IMR-90 (cell line): ENCODE results near the gene ENOX1. TPM values are rescaled to one million over a fixed set of nuclear protein-coding genes. Genes with fewer than 3 reads are reported as not detected.

Source experiments
- ATAC-seq: fragments of 200-7000 bp; cut with Tn5 transposase; 2 replicates; pipeline ENCODE4 v1.9.1; 2020; ENCODE audit warnings: low read depth, mild to moderate bottlenecking, moderate library complexity
- BruUV-seq: library from RNA; stranded (reverse); fragments of 400-500 nt; replicated peaks from 2 replicates; lab custom pipeline; 2021; lab: Mats Ljungman, UMichigan
- CTCF ChIA-PET: fragments of 300-600 bp; formaldehyde crosslinking; extraction: SDS; loops from one replicate; lab custom pipeline; 2021; ENCODE audit warnings: antibody characterized with exemption; lab: Yijun Ruan, JAX
- POLR2A ChIA-PET: fragments of 300-600 bp; sonication (Branson Sonifier 250); formaldehyde crosslinking; loops from one replicate; lab custom pipeline; 2022; ENCODE audit warnings: antibody characterized with exemption; ENCODE audit not compliant: unreplicated experiment; lab: Charles Lee
- DNase-seq: peaks from one replicate; pipeline ENCODE4 v3.0.0; 2013
- H2AFZ ChIP-seq: replicated peaks from 2 replicates; pipeline ENCODE3; 2013; ENCODE audit warnings: low read length, mild to moderate bottlenecking; ENCODE audit not compliant: poor library complexity
- H2AK5ac ChIP-seq: 2 replicates; pipeline ENCODE4 v1.6.1; 2013; ENCODE audit warnings: low read depth, low read length, inconsistent platforms
- H2AK9ac ChIP-seq: replicated peaks from 2 replicates; pipeline ENCODE3; 2013; ENCODE audit warnings: mild to moderate bottlenecking, low read depth, low read length, moderate library complexity; ENCODE audit not compliant: poor library complexity
- H2BK120ac ChIP-seq: 2 replicates; pipeline ENCODE4 v1.6.1; 2013; ENCODE audit warnings: low read depth, low read length, inconsistent platforms
- H2BK15ac ChIP-seq: 3 replicates; pipeline ENCODE4 v1.6.1; 2013; ENCODE audit warnings: low read depth, low read length, inconsistent platforms
- H2BK20ac ChIP-seq: 2 replicates; pipeline ENCODE4 v1.6.1; 2013; ENCODE audit warnings: low read depth, mild to moderate bottlenecking, inconsistent platforms, low read length, moderate library complexity
- H2BK5ac ChIP-seq: 2 replicates; pipeline ENCODE4 v1.6.1; 2013; ENCODE audit warnings: mild to moderate bottlenecking, low read depth, low read length, inconsistent platforms; ENCODE audit not compliant: poor library complexity, severe bottlenecking
- H3K14ac ChIP-seq: replicated peaks from 2 replicates; pipeline ENCODE4 v1.6.1; 2013; ENCODE audit warnings: low read depth, low read length, inconsistent platforms
- H3K18ac ChIP-seq: 2 replicates; pipeline ENCODE4 v1.6.1; 2013; ENCODE audit warnings: low read depth, low read length, control low read depth
- H3K23ac ChIP-seq: 2 replicates; pipeline ENCODE4 v1.6.1; 2013; ENCODE audit warnings: low read depth, low read length, inconsistent platforms
- H3K27ac ChIP-seq: 2 replicates; pipeline ENCODE4 v1.5.1; 2013; ENCODE audit warnings: mild to moderate bottlenecking, control low read depth, low read length; ENCODE audit not compliant: insufficient read depth
- H3K27me3 ChIP-seq: 2 replicates; pipeline ENCODE4 v1.6.1; 2013; ENCODE audit warnings: low read length; ENCODE audit not compliant: control insufficient read depth, insufficient read depth
- H3K36me3 ChIP-seq: 2 replicates; pipeline ENCODE4 v1.6.1; 2013; ENCODE audit warnings: low read length, mixed read lengths; ENCODE audit not compliant: control insufficient read depth, insufficient read depth
- H3K4ac ChIP-seq: 2 replicates; pipeline ENCODE4 v1.6.1; 2013; ENCODE audit warnings: low read depth, low read length, inconsistent platforms
- H3K4me1 ChIP-seq: 2 replicates; pipeline ENCODE4 v1.6.1; 2013; ENCODE audit warnings: low read length, mixed read lengths; ENCODE audit not compliant: control insufficient read depth, insufficient read depth
- H3K4me2 ChIP-seq: 2 replicates; pipeline ENCODE4 v1.6.1; 2013; ENCODE audit warnings: low read depth, mild to moderate bottlenecking, control low read depth, low read length, moderate library complexity
- H3K4me3 ChIP-seq: 2 replicates; pipeline ENCODE4 v1.5.1; 2013; ENCODE audit warnings: low read depth, mild to moderate bottlenecking, control low read depth, low read length, moderate library complexity; ENCODE audit not compliant: insufficient read depth
- H3K56ac ChIP-seq: 2 replicates; pipeline ENCODE4 v1.6.1; 2013; ENCODE audit warnings: low read length, inconsistent platforms; ENCODE audit not compliant: insufficient read depth; ENCODE audit errors: extremely low read depth
- H3K79me1 ChIP-seq, 2 experiments: 2 replicates each; pipeline ENCODE4 v1.6.1; 2013; ENCODE audit warnings: low read length in 2 of 2, inconsistent platforms in 1 of 2, low read depth in 1 of 2
- H3K9ac ChIP-seq: 2 replicates; pipeline ENCODE4 v1.6.1; 2013; ENCODE audit warnings: low read depth, low read length, control low read depth
- H3K9me1 ChIP-seq: 2 replicates; pipeline ENCODE4 v1.6.1; 2013; ENCODE audit warnings: low read length, inconsistent platforms; ENCODE audit not compliant: insufficient read depth
- H3K9me3 ChIP-seq: 2 replicates; pipeline ENCODE4 v1.6.1; 2013; ENCODE audit warnings: low read length; ENCODE audit not compliant: control insufficient read depth, insufficient read depth
- H4K20me1 ChIP-seq: 2 replicates; pipeline ENCODE4 v1.6.1; 2013; ENCODE audit warnings: low read length, inconsistent platforms; ENCODE audit not compliant: insufficient read depth
- H4K5ac ChIP-seq: 2 replicates; pipeline ENCODE4 v1.6.1; 2013; ENCODE audit warnings: mild to moderate bottlenecking, low read depth, low read length, control low read depth
- H4K8ac ChIP-seq, 2 experiments: 2 replicates each; pipeline ENCODE4 v1.6.1; 2013; ENCODE audit warnings: low read depth in 2 of 2, low read length in 2 of 2, control low read depth in 1 of 2, inconsistent platforms in 1 of 2
- H4K91ac ChIP-seq: 2 replicates; pipeline ENCODE4 v1.6.1; 2013; ENCODE audit warnings: low read depth, low read length, inconsistent platforms; ENCODE audit not compliant: insufficient read depth
- CEBPB ChIP-seq: IDR thresholded peaks from 2 replicates; pipeline ENCODE4 v1.6.1; 2012; ENCODE audit warnings: low read depth, low read length, improper control_type of control experiment
- POLR2A ChIP-seq: IDR thresholded peaks from 2 replicates; pipeline ENCODE4 v1.6.1; 2012; ENCODE audit warnings: mild to moderate bottlenecking, low read depth, low read length
- RAD21 ChIP-seq: IDR thresholded peaks from 2 replicates; pipeline ENCODE4 v1.6.1; 2012; ENCODE audit warnings: low read length, improper control_type of control experiment
- USF2 ChIP-seq: fragments of 150-350 bp; IDR thresholded peaks from 2 replicates; pipeline ENCODE4 v1.6.1; 2017; ENCODE audit warnings: mild to moderate bottlenecking, antibody characterized with exemption, low read length, low read depth
- WGBS, 2 experiments: methylation state at CpG; one replicate each; pipeline versions ENCODE4 v1.1.5 to v1.1.7; 2013; ENCODE audit warnings: missing lambda C conversion rate in 2 of 2; ENCODE audit not compliant: insufficient read length in 1 of 2; ENCODE audit errors: extremely low coverage in 2 of 2; 5-methylcytosine and 5-hydroxymethylcytosine counted together
- dilution Hi-C: fragments of 300-500 bp; cut with HindIII; formaldehyde crosslinking; loops from one replicate; pipeline ENCODE4 v1.14.3; 2018; ENCODE audit warnings: low sequenced_read_pairs; ENCODE audit not compliant: unreplicated experiment
- in situ Hi-C: fragments of 300-500 bp; cut with MboI; formaldehyde crosslinking; loops from 3 replicates; pipeline ENCODE4 v1.14.3; 2019; ENCODE audit warnings: low sequenced_read_pairs, inconsistent platforms, mixed read lengths
- intact Hi-C: fragments of 100-400 bp; cut with micrococcal nuclease; formaldehyde crosslinking; loops from 2 replicates; pipeline ENCODE4 v1.10.0; 2022
- polyA plus RNA-seq, 3 experiments: library from polyadenylated mRNA; depleted of rRNA; stranded (reverse); fragments of >200 nt; gene quantifications; 2 replicates each; pipeline ENCODE4 v1.2.3, GENCODE V29; 2012; ENCODE audit warnings: low replicate concordance in 1 of 3
- total RNA-seq: library from RNA; depleted of rRNA; stranded (reverse); fragments of >200 nt; gene quantifications from 2 replicates; pipeline ENCODE4 v1.2.3, GENCODE V29; 2012

ENOX1 gene
- total and polyA plus RNA-seq, 2 of the 4 experiments (the other 2 are of a cell fraction), result 0.99 to 1.3 TPM

- Histone ChIP-seq H3K9me3 (no peaks in the 10 kb centered on the region), H3K9me1 (peaks cover 6% of the 10 kb centered on the region), H3K27ac (no peak overlapping the region), H3K4me2 (no peak overlapping the region), H2BK120ac (peak overlapping the region; percentile 35), H4K5ac (peak overlapping the region; percentile 22; the same call in 1 of the 2 replicates), H3K36me3 (no peaks in the 10 kb centered on the region), H2AK9ac (no peak overlapping the region), H3K79me1 (no peaks in the 10 kb centered on the region), H3K9ac (no peak overlapping the region), H4K91ac (peak overlapping the region; percentile 9; the same call in 1 of the 2 replicates), H4K20me1 (peaks cover 5% of the 10 kb centered on the region; the same call in 1 of the 2 replicates), H4K8ac (peak overlapping the region in 1 of 2 experiments; percentile 40; a peak in 1 of 4 replicates), H3K23ac (0 out of 2 replicates have a peak overlapping the region, but pooled peaks have one; percentile 8), H3K4ac (peak overlapping the region; percentile 44), H3K4me3 (no peak overlapping the region), H2AK5ac (peak overlapping the region; percentile 5; the same call in 1 of the 2 replicates), H3K56ac (no peak overlapping the region), H3K27me3 (no peaks in the 10 kb centered on the region), H3K18ac (peak overlapping the region; percentile 63; the same call in 1 of the 2 replicates), H2BK20ac (peak overlapping the region; percentile 90), H3K4me1 (peaks cover 2% of the 10 kb centered on the region; the same call in 1 of the 2 replicates), H2BK5ac (peak overlapping the region; percentile 24), H2AFZ (peak overlapping the region; percentile 46), H2BK15ac (0 out of 3 replicates have a peak overlapping the region, but pooled peaks have one; percentile 65), H3K14ac (peak overlapping the region; percentile 5)
- CTCF ChIA-PET, result no interaction called here
- no TSS peak for BruUV-seq
- WGBS, 2 experiments, result 92% methylated on average over 4 of the region's 6 CpGs; no CpG with 5 or more reads in 1 of the 2 experiments
- ATAC-seq (no peak), DNase-seq (peak; percentile 25)
- POLR2A ChIA-PET, result no interaction called here
- intact Hi-C loops, result loop anchor here (2.0 to 10.0 kb wide), 4 partner anchors 67 to 1208 kb away; no protein-coding TSS in a partner anchor
- TF ChIP-seq CEBPB, result no peak
- TF ChIP-seq USF2, result no peak
- no peak for TF ChIP-seq RAD21
- TF ChIP-seq POLR2A, result peak; percentile 60; the same call in 1 of the 2 replicates
- dilution Hi-C loops, result no loop called here
- in situ Hi-C loops, result no loop called here
These were observed 18.9 kb upstream of the ENOX1 start for GRCh38 chr13:43805681-43806128.
